A549 (cell line): ENCODE measurements around the gene CNTNAP2. TPM values are rescaled to one million over a fixed set of nuclear protein-coding genes. Genes with fewer than 3 reads are reported as not detected.

ENCODE experiments used
- ATAC-seq, 2 experiments: fragments of 200-7000 bp in 1 of 2; fragments of >200 bp in 1 of 2; cut with Nextera tagmentation in 1 of 2; cut with Tn5 transposase in 1 of 2; 3 replicates each; pipeline versions ENCODE4 v1.8.0 to v1.9.1; 2018 to 2020; ENCODE audit warnings: mild to moderate bottlenecking in 1 of 2, moderate library complexity in 1 of 2
- CTCF ChIA-PET: fragments of 300-600 bp; sonication (Branson Sonifier 250); formaldehyde crosslinking; extraction: SDS; loops from one replicate; lab custom pipeline; 2021; ENCODE audit warnings: antibody characterized with exemption, inconsistent platforms; lab: Yijun Ruan, JAX
- POLR2A ChIA-PET: fragments of 350-600 bp; formaldehyde crosslinking; extraction: SDS; loops from one replicate; lab custom pipeline; 2021; ENCODE audit warnings: antibody characterized with exemption, inconsistent platforms; lab: Yijun Ruan, JAX
- DNase-seq, 2 experiments: peaks; one replicate each; pipeline versions ENCODE4 v3.0.0 to v3.0.0-alpha.2; 2011 to 2016; ENCODE audit warnings: low read depth in 1 of 2, low spot score in 1 of 2
- FAIRE-seq: peaks from 2 replicates; lab custom pipeline; 2011; peaks lifted over from hg19 to GRCh38; lab: Jason Lieb, UNC
- H3K27ac ChIP-seq, 2 experiments: fragments of >200 bp; sonication (Bioruptor Twin); formaldehyde crosslinking; 3 replicates each; pipeline ENCODE4 v1.5.1; 2016 to 2017
- H3K4me1 ChIP-seq: fragments of >200 bp; sonication (Bioruptor Twin); formaldehyde crosslinking; 3 replicates; pipeline ENCODE4 v1.6.1; 2016
- H3K4me2 ChIP-seq: fragments of >200 bp; sonication (Bioruptor Twin); formaldehyde crosslinking; 3 replicates; pipeline ENCODE4 v1.6.1; 2016
- H3K4me3 ChIP-seq: fragments of >200 bp; sonication (Bioruptor Twin); formaldehyde crosslinking; 3 replicates; pipeline ENCODE4 v1.5.1; 2016
- H3K9me3 ChIP-seq: fragments of >200 bp; sonication (Bioruptor Twin); formaldehyde crosslinking; 3 replicates; pipeline ENCODE4 v1.6.1; 2016
- CBX8 ChIP-seq: fragments of 200-600 bp; sonication (generic); IDR thresholded peaks from 2 replicates; pipeline ENCODE4 v1.6.1; 2016
- EHF ChIP-seq: fragments of 250-450 bp; sonication (Bioruptor Pico); IDR thresholded peaks from 2 replicates; pipeline ENCODE4 v1.5.0; 2020; ENCODE audit warnings: mild to moderate bottlenecking
- FOSB ChIP-seq: fragments of 250-450 bp; sonication (Bioruptor Pico); IDR thresholded peaks from 2 replicates; pipeline ENCODE4 v1.5.0; 2020; ENCODE audit warnings: mild to moderate bottlenecking, moderate library complexity
- GATA3 ChIP-seq: IDR thresholded peaks from 2 replicates; pipeline ENCODE4 v1.6.1; 2012; ENCODE audit warnings: borderline replicate concordance
- JUN ChIP-seq, 2 experiments: fragments of >200 bp; sonication (Bioruptor Twin); formaldehyde crosslinking; IDR thresholded peaks; 2 replicates in 1 of 2; 3 replicates in 1 of 2; pipeline ENCODE4 v1.6.1; 2016 to 2017
- JUNB ChIP-seq: fragments of >200 bp; sonication (Bioruptor Twin); formaldehyde crosslinking; IDR thresholded peaks from 2 replicates; pipeline ENCODE4 v1.6.1; 2016
- KDM5A ChIP-seq: fragments of 200-600 bp; sonication (generic); IDR thresholded peaks from 2 replicates; pipeline ENCODE4 v1.6.1; 2016; ENCODE audit warnings: antibody characterized with exemption, mild to moderate bottlenecking
- MAFK ChIP-seq: fragments of 450-650 bp; IDR thresholded peaks from 2 replicates; pipeline ENCODE4 v1.6.1; 2014; ENCODE audit not compliant: partially characterized antibody
- NFE2L2 ChIP-seq: fragments of 150-350 bp; conservative IDR thresholded peaks from 2 replicates; pipeline ENCODE4 v1.6.1; 2014; ENCODE audit warnings: low read length
- PHF8 ChIP-seq: fragments of 200-600 bp; sonication (generic); IDR thresholded peaks from 2 replicates; pipeline ENCODE4 v1.6.1; 2016; ENCODE audit warnings: low read depth, mild to moderate bottlenecking, antibody characterized with exemption, moderate library complexity, borderline replicate concordance
- POLR2A ChIP-seq: IDR thresholded peaks from 2 replicates; pipeline ENCODE4 v1.6.1; 2012; ENCODE audit warnings: mild to moderate bottlenecking, low read length
- TP53 ChIP-seq: fragments of 250-450 bp; sonication (Bioruptor Pico); IDR thresholded peaks from 2 replicates; pipeline ENCODE4 v1.5.0; 2021; ENCODE audit warnings: mild to moderate bottlenecking, moderate library complexity
- ZC3H11A ChIP-seq: fragments of 450-650 bp; IDR thresholded peaks from 2 replicates; pipeline ENCODE4 v1.6.1; 2014; ENCODE audit warnings: antibody characterized with exemption, mild to moderate bottlenecking
- whole genome bisulfite sequencing: methylation state at CpG from one replicate; pipeline ENCODE4 v1.1.6; 2017; ENCODE audit errors: missing lambda C conversion rate; 5-methylcytosine and 5-hydroxymethylcytosine counted together
- polyA plus RNA-seq, 4 experiments: library from polyadenylated mRNA; depleted of rRNA in 3 of 4; stranded (reverse); fragments of >200 nt; fragmentation: RNase III in 1 of 4; extraction: RNeasy Plus Mini Kit Qiagen cat#74134 plus additional on column Dnase treatment in 1 of 4; gene quantifications; 2 replicates in 3 of 4; 3 replicates in 1 of 4; pipeline ENCODE4 v1.2.3, GENCODE V29; 2011 to 2017
- TF ChIP-seq, protein P1 (sequence below): fragments of >200 bp; sonication (Bioruptor Twin); formaldehyde crosslinking; IDR thresholded peaks from 3 replicates; pipeline ENCODE4 v1.5.1; 2016
- TF ChIP-seq, protein P2 (sequence below): IDR thresholded peaks from 2 replicates; pipeline ENCODE4 v1.6.1; 2012
- TF ChIP-seq, protein P3 (sequence below): fragments of >200 bp; sonication (Bioruptor Twin); formaldehyde crosslinking; IDR thresholded peaks from 3 replicates; pipeline ENCODE4 v1.6.1; 2016
- TF ChIP-seq, protein P4 (sequence below): fragments of 150-350 bp; IDR thresholded peaks from 2 replicates; pipeline ENCODE4 v1.6.1; 2014; ENCODE audit warnings: low read depth, mild to moderate bottlenecking, low read length

CNTNAP2 gene
- polyA plus RNA-seq, 2 of the 4 experiments (the other 2 are of a cell fraction) = 0.05 to 0.13 TPM

DNA sequence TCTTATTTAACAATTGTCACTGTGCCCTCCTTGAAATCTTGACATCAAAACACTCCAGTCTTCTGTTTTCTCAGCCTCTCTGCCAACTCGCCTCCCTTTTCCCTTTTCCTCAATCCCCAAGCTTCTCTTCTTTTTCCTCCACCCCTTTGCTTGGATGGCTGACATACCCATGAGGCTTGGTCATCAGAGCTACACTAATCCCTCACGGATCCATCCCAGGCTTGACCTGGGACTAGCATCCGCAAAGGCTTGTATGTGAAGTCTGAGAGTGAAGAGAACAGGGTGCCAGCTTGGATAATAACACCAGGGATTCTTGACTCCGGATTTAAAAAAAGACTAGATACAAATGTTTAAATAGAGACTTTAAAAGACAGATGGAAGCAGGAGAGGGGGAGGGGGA lies 2045.2 kb downstream of the CNTNAP2 start (continued):
- TF ChIP-seq, protein P1, sequence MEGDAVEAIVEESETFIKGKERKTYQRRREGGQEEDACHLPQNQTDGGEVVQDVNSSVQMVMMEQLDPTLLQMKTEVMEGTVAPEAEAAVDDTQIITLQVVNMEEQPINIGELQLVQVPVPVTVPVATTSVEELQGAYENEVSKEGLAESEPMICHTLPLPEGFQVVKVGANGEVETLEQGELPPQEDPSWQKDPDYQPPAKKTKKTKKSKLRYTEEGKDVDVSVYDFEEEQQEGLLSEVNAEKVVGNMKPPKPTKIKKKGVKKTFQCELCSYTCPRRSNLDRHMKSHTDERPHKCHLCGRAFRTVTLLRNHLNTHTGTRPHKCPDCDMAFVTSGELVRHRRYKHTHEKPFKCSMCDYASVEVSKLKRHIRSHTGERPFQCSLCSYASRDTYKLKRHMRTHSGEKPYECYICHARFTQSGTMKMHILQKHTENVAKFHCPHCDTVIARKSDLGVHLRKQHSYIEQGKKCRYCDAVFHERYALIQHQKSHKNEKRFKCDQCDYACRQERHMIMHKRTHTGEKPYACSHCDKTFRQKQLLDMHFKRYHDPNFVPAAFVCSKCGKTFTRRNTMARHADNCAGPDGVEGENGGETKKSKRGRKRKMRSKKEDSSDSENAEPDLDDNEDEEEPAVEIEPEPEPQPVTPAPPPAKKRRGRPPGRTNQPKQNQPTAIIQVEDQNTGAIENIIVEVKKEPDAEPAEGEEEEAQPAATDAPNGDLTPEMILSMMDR = no peak
- TF ChIP-seq FOSB (CRISPR knock-in tag) = no peak

DNA sequence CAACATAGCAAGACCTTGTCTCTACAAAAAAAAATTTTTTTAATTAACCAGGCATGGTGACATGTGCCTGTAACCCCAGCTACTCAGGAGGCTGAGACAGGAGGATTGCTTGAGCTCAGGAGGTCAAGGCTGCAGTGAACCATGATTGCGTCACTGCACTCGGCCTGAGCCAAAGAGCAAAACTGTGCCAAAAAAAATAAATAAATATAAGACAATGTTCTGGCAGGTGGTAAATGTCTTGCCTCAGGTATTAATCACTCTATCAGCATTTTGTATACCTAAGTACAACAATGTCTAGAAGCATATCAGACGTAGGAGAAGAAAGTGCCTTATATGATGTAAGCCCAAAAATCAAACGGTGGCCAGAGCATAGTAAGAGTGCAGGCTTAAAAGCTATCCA lies 2046.2 kb downstream of the CNTNAP2 start:
- POLR2A ChIA-PET = no interaction called here
- H3K27ac ChIP-seq = no peak overlapping the region
- DNase-seq (no peak), ATAC-seq (no peak), FAIRE-seq (no peak)
- CTCF ChIA-PET = interaction anchor here (1.2 kb wide), 1 partner anchor 10 kb away, joined by 4 read pairs; no protein-coding TSS in a partner anchor
- H3K4me3 ChIP-seq = no peak overlapping the region
- no peaks in the 10 kb centered on the region for H3K4me1 ChIP-seq
- WGBS = 10% methylated on average over 4 of the region's 4 CpGs
- H3K4me2 ChIP-seq = no peak overlapping the region
- no peaks in the 10 kb centered on the region; the same call in 2 of the 3 replicates for H3K9me3 ChIP-seq
- TF ChIP-seq, protein P2, sequence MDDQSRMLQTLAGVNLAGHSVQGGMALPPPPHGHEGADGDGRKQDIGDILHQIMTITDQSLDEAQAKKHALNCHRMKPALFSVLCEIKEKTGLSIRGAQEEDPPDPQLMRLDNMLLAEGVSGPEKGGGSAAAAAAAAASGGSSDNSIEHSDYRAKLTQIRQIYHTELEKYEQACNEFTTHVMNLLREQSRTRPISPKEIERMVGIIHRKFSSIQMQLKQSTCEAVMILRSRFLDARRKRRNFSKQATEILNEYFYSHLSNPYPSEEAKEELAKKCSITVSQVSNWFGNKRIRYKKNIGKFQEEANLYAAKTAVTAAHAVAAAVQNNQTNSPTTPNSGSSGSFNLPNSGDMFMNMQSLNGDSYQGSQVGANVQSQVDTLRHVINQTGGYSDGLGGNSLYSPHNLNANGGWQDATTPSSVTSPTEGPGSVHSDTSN = no peak
- TF ChIP-seq PHF8 = no peak
- TF ChIP-seq TP53 (CRISPR knock-in tag) = no peak
- TF ChIP-seq JUN (IDR thresholded peaks at IDR 0.05) = no peak
- TF ChIP-seq EHF = no peak
- TF ChIP-seq, all 56 proteins: peak for 0

DNA sequence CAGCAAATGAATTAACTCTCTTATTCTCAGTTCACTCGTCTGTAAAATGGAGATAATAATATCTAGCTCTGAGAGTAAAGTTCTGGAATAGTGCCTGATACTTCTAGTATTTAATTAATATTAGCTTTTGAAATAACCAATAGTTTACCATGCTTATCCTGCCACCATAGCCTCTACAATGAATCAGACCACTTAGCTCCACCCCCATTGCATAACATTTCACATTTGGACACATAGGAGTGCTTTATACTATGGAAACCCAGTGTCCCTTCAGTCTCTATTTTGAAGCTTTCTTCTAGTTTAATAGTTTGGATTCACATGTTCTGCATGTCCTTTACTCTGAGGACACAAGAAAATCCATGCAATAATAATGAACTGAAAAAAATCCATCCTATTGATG lies 2046.6 kb downstream of the CNTNAP2 start:
- H3K4me2 ChIP-seq = no peak overlapping the region
- H3K9me3 ChIP-seq = no peaks in the 10 kb centered on the region; the same call in 2 of the 3 replicates

More for the DNA sequence above, 2046.6 kb downstream of the CNTNAP2 start:
- POLR2A ChIA-PET = no interaction called here
- 0% methylated on average over 1 of the region's 1 CpG for WGBS
- H3K4me1 ChIP-seq = no peaks in the 10 kb centered on the region
- no peak overlapping the region for H3K27ac ChIP-seq
- CTCF ChIA-PET = interaction anchor here (1.2 kb wide), 1 partner anchor 10 kb away, joined by 4 read pairs; no protein-coding TSS in a partner anchor
- TF ChIP-seq, protein P1 = no peak
- TF ChIP-seq NFE2L2 = no peak
- no peak for TF ChIP-seq MAFK
- no peak for TF ChIP-seq GATA3
- TF ChIP-seq KDM5A = no peak
- TF ChIP-seq, protein P3, sequence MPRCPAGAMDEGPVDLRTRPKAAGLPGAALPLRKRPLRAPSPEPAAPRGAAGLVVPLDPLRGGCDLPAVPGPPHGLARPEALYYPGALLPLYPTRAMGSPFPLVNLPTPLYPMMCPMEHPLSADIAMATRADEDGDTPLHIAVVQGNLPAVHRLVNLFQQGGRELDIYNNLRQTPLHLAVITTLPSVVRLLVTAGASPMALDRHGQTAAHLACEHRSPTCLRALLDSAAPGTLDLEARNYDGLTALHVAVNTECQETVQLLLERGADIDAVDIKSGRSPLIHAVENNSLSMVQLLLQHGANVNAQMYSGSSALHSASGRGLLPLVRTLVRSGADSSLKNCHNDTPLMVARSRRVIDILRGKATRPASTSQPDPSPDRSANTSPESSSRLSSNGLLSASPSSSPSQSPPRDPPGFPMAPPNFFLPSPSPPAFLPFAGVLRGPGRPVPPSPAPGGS = no peak
- no peak for TF ChIP-seq JUNB
- no peak for TF ChIP-seq POLR2A
- TF ChIP-seq, protein P4, sequence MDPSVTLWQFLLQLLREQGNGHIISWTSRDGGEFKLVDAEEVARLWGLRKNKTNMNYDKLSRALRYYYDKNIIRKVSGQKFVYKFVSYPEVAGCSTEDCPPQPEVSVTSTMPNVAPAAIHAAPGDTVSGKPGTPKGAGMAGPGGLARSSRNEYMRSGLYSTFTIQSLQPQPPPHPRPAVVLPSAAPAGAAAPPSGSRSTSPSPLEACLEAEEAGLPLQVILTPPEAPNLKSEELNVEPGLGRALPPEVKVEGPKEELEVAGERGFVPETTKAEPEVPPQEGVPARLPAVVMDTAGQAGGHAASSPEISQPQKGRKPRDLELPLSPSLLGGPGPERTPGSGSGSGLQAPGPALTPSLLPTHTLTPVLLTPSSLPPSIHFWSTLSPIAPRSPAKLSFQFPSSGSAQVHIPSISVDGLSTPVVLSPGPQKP = no peak
- no peak for TF ChIP-seq CBX8
- no peak for TF ChIP-seq ZC3H11A
- DNase-seq = no peak
- FAIRE-seq = no peak
- ATAC-seq = no peak
- no peak overlapping the region for H3K4me3 ChIP-seq
